Measurements from ENCODE around the gene TMEM174. TPM values are rescaled to one million over a fixed set of nuclear protein-coding genes. Genes with fewer than 3 reads are reported as not detected.

Gene TMEM174
- total and polyA plus RNA-seq, 4 donors = not detected

- Histone ChIP-seq H3K9ac (ENCODE audit: low read depth in 1 of 2, low read length in 2 of 2) (no peak overlapping the region), H3K9me3 (ENCODE audit: control insufficient read depth in 4 of 4, low read length in 3 of 4) (no peaks in the 10 kb centered on the region), H3K27me3 (ENCODE audit: control insufficient read depth in 4 of 4, insufficient read depth in 4 of 4, low read length in 3 of 4) (no peaks in the 10 kb centered on the region), H3K4me1 (ENCODE audit: control insufficient read depth in 4 of 4, insufficient read depth in 4 of 4, low read length in 3 of 4) (no peaks in the 10 kb centered on the region), H3K27ac (ENCODE audit: low read depth in 1 of 2, low read length in 2 of 2) (no peak overlapping the region), H3K36me3 (ENCODE audit: control insufficient read depth in 4 of 4, insufficient read depth in 3 of 4, low read depth in 1 of 4, low read length in 3 of 4) (no peaks in the 10 kb centered on the region), H3K4me3 (ENCODE audit: low read depth in 1 of 3, low read length in 3 of 3) (no peak overlapping the region)
- TF ChIP-seq FOXA2 (IDR thresholded peaks at IDR 0.05) = no peak
- no peak for TF ChIP-seq HNF4A (conservative IDR thresholded peaks at IDR 0.05)
- TF ChIP-seq YY1 (IDR thresholded peaks at IDR 0.05) = no peak
- TF ChIP-seq REST (IDR thresholded peaks at IDR 0.05) = no peak
- TF ChIP-seq FOXA1 (IDR thresholded peaks at IDR 0.05) = no peak
- TF ChIP-seq RAD21 (IDR thresholded peaks at IDR 0.05) = no peak
- TF ChIP-seq HNF4G (IDR thresholded peaks at IDR 0.05) = no peak
- no peak for TF ChIP-seq MAX (IDR thresholded peaks at IDR 0.05)
- no peak for TF ChIP-seq CTCF (IDR thresholded peaks at IDR 0.05; ENCODE audit: low read depth, low read length, missing input control)
- no peak for TF ChIP-seq JUND (IDR thresholded peaks at IDR 0.05)
- no peak for TF ChIP-seq RXRA (IDR thresholded peaks at IDR 0.05)
- TF ChIP-seq SP1 (IDR thresholded peaks at IDR 0.05) = no peak
- TF ChIP-seq GABPA (IDR thresholded peaks at IDR 0.05 in 1 of 2, conservative IDR thresholded peaks at IDR 0.05 in 1 of 2) = no peak
- TF ChIP-seq NR2F2 (IDR thresholded peaks at IDR 0.05) = no peak
- no peak for TF ChIP-seq ZBTB33 (IDR thresholded peaks at IDR 0.05)
- no peak for TF ChIP-seq ATF3 (IDR thresholded peaks at IDR 0.05)
- TF ChIP-seq EGR1 (IDR thresholded peaks at IDR 0.05; ENCODE audit: low read depth in 2 of 2) = no peak
- TF ChIP-seq TAF1 (conservative IDR thresholded peaks at IDR 0.05) = no peak
- no peak for DNase-seq (ENCODE audit: low spot score)
- 88% methylated on average over 6 of the region's 6 CpGs for WGBS
These were observed 29.3 kb upstream of the TMEM174 start for GRCh38 chr5:73143716-73144115.
